ENCODE data around the gene CYP2E1. TPM values are rescaled to one million over a fixed set of nuclear protein-coding genes. Genes with fewer than 3 reads are reported as not detected.
A peak's percentile ranks its signal among the peaks of the same experiment; 100 is the strongest.

The CYP2E1 gene
- total and polyA plus RNA-seq, 2 of the 13 experiments (the other 11 are each of a cell fraction or from before 2014, with no cell fraction given): 0.27 to 0.63 TPM

DNA sequence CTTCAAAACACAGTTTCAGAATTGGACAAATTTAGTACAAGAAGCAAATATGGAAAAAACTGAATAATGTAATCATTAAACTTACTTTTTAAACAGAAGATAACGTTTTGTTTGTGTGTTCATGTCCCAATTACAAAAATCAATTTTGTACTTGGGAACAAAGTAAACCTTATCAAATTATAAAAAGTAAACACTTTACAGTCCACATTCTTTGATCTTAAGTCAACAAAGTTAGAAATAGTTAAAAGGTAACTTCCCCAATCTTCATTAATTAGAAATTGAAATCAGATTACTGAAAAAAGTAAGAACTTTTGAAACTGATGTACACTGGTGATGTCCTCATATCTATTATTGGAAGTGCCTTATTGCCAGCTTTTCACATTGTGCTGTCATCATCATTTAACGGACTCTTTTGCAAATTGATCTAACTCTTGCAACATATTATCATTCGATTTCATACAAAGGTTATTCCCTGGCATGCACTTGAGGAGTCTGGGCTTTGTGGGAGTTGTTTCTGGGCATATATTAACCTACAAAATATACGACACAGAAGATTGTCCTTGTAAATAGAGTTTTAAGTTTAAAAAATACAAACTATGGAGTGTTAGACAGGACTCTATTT is 15.1 kb upstream of the CYP2E1 start:
- intact Hi-C loops (cut with micrococcal nuclease; ENCODE audit: unreplicated experiment): no loop called here
- TF ChIP-seq, protein P1, sequence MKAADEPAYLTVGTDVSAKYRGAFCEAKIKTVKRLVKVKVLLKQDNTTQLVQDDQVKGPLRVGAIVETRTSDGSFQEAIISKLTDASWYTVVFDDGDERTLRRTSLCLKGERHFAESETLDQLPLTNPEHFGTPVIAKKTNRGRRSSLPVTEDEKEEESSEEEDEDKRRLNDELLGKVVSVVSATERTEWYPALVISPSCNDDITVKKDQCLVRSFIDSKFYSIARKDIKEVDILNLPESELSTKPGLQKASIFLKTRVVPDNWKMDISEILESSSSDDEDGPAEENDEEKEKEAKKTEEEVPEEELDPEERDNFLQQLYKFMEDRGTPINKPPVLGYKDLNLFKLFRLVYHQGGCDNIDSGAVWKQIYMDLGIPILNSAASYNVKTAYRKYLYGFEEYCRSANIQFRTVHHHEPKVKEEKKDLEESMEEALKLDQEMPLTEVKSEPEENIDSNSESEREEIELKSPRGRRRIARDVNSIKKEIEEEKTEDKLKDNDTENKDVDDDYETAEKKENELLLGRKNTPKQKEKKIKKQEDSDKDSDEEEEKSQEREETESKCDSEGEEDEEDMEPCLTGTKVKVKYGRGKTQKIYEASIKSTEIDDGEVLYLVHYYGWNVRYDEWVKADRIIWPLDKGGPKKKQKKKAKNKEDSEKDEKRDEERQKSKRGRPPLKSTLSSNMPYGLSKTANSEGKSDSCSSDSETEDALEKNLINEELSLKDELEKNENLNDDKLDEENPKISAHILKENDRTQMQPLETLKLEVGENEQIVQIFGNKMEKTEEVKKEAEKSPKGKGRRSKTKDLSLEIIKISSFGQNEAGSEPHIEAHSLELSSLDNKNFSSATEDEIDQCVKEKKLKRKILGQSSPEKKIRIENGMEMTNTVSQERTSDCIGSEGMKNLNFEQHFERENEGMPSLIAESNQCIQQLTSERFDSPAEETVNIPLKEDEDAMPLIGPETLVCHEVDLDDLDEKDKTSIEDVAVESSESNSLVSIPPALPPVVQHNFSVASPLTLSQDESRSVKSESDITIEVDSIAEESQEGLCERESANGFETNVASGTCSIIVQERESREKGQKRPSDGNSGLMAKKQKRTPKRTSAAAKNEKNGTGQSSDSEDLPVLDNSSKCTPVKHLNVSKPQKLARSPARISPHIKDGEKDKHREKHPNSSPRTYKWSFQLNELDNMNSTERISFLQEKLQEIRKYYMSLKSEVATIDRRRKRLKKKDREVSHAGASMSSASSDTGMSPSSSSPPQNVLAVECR (CRISPR knock-in tag; IDR thresholded peaks at IDR 0.05; ENCODE audit: borderline replicate concordance): no peak
- TF ChIP-seq, protein P2, sequence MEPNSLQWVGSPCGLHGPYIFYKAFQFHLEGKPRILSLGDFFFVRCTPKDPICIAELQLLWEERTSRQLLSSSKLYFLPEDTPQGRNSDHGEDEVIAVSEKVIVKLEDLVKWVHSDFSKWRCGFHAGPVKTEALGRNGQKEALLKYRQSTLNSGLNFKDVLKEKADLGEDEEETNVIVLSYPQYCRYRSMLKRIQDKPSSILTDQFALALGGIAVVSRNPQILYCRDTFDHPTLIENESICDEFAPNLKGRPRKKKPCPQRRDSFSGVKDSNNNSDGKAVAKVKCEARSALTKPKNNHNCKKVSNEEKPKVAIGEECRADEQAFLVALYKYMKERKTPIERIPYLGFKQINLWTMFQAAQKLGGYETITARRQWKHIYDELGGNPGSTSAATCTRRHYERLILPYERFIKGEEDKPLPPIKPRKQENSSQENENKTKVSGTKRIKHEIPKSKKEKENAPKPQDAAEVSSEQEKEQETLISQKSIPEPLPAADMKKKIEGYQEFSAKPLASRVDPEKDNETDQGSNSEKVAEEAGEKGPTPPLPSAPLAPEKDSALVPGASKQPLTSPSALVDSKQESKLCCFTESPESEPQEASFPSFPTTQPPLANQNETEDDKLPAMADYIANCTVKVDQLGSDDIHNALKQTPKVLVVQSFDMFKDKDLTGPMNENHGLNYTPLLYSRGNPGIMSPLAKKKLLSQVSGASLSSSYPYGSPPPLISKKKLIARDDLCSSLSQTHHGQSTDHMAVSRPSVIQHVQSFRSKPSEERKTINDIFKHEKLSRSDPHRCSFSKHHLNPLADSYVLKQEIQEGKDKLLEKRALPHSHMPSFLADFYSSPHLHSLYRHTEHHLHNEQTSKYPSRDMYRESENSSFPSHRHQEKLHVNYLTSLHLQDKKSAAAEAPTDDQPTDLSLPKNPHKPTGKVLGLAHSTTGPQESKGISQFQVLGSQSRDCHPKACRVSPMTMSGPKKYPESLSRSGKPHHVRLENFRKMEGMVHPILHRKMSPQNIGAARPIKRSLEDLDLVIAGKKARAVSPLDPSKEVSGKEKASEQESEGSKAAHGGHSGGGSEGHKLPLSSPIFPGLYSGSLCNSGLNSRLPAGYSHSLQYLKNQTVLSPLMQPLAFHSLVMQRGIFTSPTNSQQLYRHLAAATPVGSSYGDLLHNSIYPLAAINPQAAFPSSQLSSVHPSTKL (CRISPR knock-in tag; IDR thresholded peaks at IDR 0.05): peak; percentile 18; the same call in 1 of the 2 replicates
- TF ChIP-seq FOXP1 (IDR thresholded peaks at IDR 0.05) (no peak), FOXP1 (CRISPR knock-in tag; IDR thresholded peaks at IDR 0.05) (0 out of 2 replicates have a peak, but pooled peaks have one; percentile 25), FOXA1 (IDR thresholded peaks at IDR 0.05) (peak; percentile 86), FOXA1 (CRISPR knock-in tag; IDR thresholded peaks at IDR 0.05) (no peak), MED13 (CRISPR knock-in tag; IDR thresholded peaks at IDR 0.05) (no peak)
- TF ChIP-seq, protein P3, sequence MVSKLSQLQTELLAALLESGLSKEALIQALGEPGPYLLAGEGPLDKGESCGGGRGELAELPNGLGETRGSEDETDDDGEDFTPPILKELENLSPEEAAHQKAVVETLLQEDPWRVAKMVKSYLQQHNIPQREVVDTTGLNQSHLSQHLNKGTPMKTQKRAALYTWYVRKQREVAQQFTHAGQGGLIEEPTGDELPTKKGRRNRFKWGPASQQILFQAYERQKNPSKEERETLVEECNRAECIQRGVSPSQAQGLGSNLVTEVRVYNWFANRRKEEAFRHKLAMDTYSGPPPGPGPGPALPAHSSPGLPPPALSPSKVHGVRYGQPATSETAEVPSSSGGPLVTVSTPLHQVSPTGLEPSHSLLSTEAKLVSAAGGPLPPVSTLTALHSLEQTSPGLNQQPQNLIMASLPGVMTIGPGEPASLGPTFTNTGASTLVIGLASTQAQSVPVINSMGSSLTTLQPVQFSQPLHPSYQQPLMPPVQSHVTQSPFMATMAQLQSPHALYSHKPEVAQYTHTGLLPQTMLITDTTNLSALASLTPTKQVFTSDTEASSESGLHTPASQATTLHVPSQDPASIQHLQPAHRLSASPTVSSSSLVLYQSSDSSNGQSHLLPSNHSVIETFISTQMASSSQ (IDR thresholded peaks at IDR 0.05; ENCODE audit: low read depth): peak; percentile 23; the same call in 1 of the 2 replicates
- TF ChIP-seq, protein P3 (CRISPR knock-in tag; IDR thresholded peaks at IDR 0.05; ENCODE audit: borderline replicate concordance): no peak

More for the DNA sequence above, 15.1 kb upstream of the CYP2E1 start:
- no peak overlapping the region for H2AFZ ChIP-seq (ENCODE audit: low read length)
- H3K9me3 ChIP-seq (ENCODE audit: low read length): no peaks in the 10 kb centered on the region
- H4K20me1 ChIP-seq (ENCODE audit: insufficient read depth, low read length): no peaks in the 10 kb centered on the region
- no peak overlapping the region for H3K4me2 ChIP-seq (ENCODE audit: low read depth, low read length)
- ChIA-PET CTCF (ENCODE audit: low intra/inter-chr PET ratio, low total read pairs) (no interaction called here), POLR2A (no interaction called here)
- H3K27ac ChIP-seq (ENCODE audit: extremely low read length, insufficient read depth, low read length): no peak overlapping the region
- no peak overlapping the region for H3K9ac ChIP-seq (ENCODE audit: insufficient read depth, low read depth, low read length)
- no peak overlapping the region for H3K4me3 ChIP-seq (replicated peaks in 1 of 3; ENCODE audit: insufficient read depth in 1 of 3, low read depth in 2 of 3, low read length in 3 of 3)
- H3K36me3 ChIP-seq (replicated peaks in 1 of 2; ENCODE audit: control insufficient read depth in 1 of 2, insufficient read depth in 2 of 2, low read length in 2 of 2): no peaks in the 10 kb centered on the region
- no TSS peak for BruUV-seq (replicated peaks)
- H3K79me2 ChIP-seq (ENCODE audit: insufficient read depth, low read length): no peaks in the 10 kb centered on the region
- peaks cover 13% of the 10 kb centered on the region for H3K4me1 ChIP-seq (ENCODE audit: insufficient read depth, low read length)
- 2% methylated on average over 4 of the region's 4 CpGs for WGBS (ENCODE audit: low lambda C conversion rate)
- no peak for DNase-seq (ENCODE audit: low spot score)
- FAIRE-seq: no peak
- in situ Hi-C loops (cut with HindIII; ENCODE audit: extremely low pct_ligation_motif_present, low pct_unique_long_range_greater_than_20kb): no loop called here
- H3K27me3 ChIP-seq (ENCODE audit: control insufficient read depth in 1 of 2, insufficient read depth in 2 of 2, low read length in 2 of 2): peaks cover 0 to 24% of the 10 kb centered on the region in 2 experiments; a peak in 3 of 5 replicates
- no peak for ATAC-seq
